Mesodermal cell (in vitro differentiated cells): ENCODE results near the gene GALNT9.

Source experiments
- H3K27ac ChIP-seq: 2 replicates; pipeline ENCODE4 v1.7.0; 2013; ENCODE audit warnings: mild to moderate bottlenecking, low read depth, low read length, moderate library complexity; ENCODE audit not compliant: severe bottlenecking
- H3K36me3 ChIP-seq: 2 replicates; pipeline ENCODE4 v1.7.1; 2013; ENCODE audit warnings: mild to moderate bottlenecking, low read length, moderate library complexity; ENCODE audit not compliant: control insufficient read depth, insufficient read depth
- H3K4me1 ChIP-seq: one replicate; pipeline ENCODE4 v1.7.1; 2013; ENCODE audit warnings: mild to moderate bottlenecking, low read length; ENCODE audit not compliant: insufficient read depth, control insufficient read depth, poor library complexity, severe bottlenecking
- H3K4me3 ChIP-seq: 2 replicates; pipeline ENCODE4 v1.7.0; 2013; ENCODE audit warnings: low read length, control low read depth, mild to moderate bottlenecking; ENCODE audit not compliant: insufficient read depth, poor library complexity, severe bottlenecking; ENCODE audit errors: extremely low read depth
- H3K9me3 ChIP-seq: 2 replicates; pipeline ENCODE4 v1.7.1; 2013; ENCODE audit warnings: mild to moderate bottlenecking, low read length, moderate library complexity; ENCODE audit not compliant: control insufficient read depth
- whole genome bisulfite sequencing, 2 experiments: methylation state at CpG; one replicate each; pipeline ENCODE4 v1.1.5; 2013; ENCODE audit warnings: missing lambda C conversion rate in 2 of 2; ENCODE audit not compliant: insufficient coverage in 2 of 2; 5-methylcytosine and 5-hydroxymethylcytosine counted together

GALNT9 gene

DNA sequence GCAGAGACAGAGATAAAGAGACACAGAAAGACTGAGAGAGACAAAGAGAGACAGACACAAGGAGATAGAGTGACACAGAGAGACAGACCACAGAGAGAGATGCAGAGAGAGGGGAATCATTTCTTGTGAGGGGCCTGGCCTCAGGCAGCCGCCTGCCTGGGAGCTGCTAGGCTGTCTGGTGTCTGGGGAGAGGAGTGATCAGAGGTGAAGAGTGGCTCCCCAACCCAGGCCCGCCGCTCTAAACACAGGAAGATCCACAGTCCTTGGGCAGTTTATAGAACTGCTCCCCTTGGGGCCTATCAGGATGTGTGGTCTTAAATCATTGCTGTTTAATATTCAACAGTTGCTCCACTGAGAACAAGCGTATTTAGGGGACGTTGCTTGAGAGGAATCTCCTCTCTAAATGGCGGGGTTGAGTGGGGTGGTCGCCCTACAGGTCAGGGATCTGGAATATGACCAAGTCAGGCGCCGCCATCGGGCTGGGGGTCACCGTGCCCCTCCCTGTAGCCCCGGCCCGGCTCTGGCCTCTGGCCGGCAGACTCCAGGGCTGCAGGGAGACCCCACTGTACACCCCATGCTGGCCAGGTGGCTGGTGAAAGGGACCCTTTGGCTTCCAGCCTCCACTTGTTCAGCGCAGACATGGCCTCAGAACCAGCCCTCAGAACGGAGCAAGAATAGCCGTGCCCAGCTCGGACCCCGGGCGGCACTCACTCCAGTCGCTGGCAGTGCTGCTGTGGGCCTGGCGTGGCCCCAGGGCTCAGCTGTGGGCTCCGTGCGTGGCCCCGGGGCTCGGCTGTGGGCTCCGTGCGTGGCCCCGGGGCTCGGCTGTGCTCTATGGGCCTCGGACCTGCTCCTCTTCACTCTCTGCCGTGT lies 89.4 kb downstream of the GALNT9 start:
- 86 to 91% methylated on average over 30 to 32 of the region's 32 CpGs for WGBS, 2 experiments
- H3K9me3 ChIP-seq = peaks cover 32% of the 10 kb centered on the region
- no peak overlapping the region for H3K4me3 ChIP-seq
- no peak overlapping the region for H3K27ac ChIP-seq
- H3K36me3 ChIP-seq = no peaks in the 10 kb centered on the region
- H3K4me1 ChIP-seq = no peaks in the 10 kb centered on the region

DNA sequence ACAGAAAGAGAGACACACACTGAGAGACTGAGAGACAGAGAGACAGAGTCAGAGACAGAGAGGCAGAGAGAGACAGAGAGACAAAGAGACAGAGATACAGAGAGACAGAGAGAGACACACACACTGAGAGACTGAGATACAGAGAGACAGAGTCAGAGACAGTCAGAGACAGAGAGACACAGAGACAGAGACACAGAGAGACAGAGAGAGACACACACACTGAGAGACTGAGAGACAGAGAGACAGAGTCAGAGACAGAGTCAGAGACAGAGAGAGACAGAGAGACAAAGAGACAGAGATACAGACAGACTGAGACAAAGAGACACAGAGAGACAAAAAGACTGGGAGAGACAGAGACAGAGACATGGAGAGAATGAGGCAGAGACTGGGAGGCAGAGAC lies 90.0 kb downstream of the GALNT9 start:
- Histone ChIP-seq H3K9me3 (peaks cover 32% of the 10 kb centered on the region), H3K4me3 (no peak overlapping the region), H3K36me3 (no peaks in the 10 kb centered on the region), H3K4me1 (no peaks in the 10 kb centered on the region), H3K27ac (no peak overlapping the region)

- Histone ChIP-seq H3K9me3 (peaks cover 31% of the 10 kb centered on the region), H3K4me1 (no peaks in the 10 kb centered on the region), H3K4me3 (no peak overlapping the region), H3K27ac (no peak overlapping the region), H3K36me3 (no peaks in the 10 kb centered on the region)
- 77 to 89% methylated on average over 4 of the region's 5 CpGs for WGBS, 2 experiments
Measured at GRCh38 chr12:132238884-132239283, 90.5 kb downstream of the GALNT9 start.

DNA sequence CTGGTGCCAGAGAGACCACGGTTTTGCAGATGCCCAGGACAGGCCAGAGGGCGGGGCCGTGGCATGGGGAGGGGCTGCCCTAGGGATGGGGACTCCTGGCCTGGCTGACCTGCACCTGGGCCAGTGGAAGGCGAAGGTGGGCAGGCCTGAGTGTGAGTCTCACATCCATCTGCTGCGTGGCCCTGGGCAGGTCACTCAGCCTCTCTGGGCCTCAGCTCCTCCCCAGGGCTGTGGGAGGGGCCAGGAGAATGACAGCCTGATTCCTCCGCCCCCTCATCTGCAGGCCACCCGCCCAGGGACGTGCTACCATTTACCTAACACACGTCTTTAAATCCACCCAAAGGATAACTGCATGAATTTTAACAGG lies 90.9 kb downstream of the GALNT9 start:
- H3K4me3 ChIP-seq = no peak overlapping the region
- no peaks in the 10 kb centered on the region for H3K4me1 ChIP-seq
- no peaks in the 10 kb centered on the region for H3K36me3 ChIP-seq
- no peak overlapping the region for H3K27ac ChIP-seq
- H3K9me3 ChIP-seq = peaks cover 27% of the 10 kb centered on the region
- WGBS, 2 experiments = 68 to 70% methylated on average over 8 to 9 of the region's 9 CpGs

DNA sequence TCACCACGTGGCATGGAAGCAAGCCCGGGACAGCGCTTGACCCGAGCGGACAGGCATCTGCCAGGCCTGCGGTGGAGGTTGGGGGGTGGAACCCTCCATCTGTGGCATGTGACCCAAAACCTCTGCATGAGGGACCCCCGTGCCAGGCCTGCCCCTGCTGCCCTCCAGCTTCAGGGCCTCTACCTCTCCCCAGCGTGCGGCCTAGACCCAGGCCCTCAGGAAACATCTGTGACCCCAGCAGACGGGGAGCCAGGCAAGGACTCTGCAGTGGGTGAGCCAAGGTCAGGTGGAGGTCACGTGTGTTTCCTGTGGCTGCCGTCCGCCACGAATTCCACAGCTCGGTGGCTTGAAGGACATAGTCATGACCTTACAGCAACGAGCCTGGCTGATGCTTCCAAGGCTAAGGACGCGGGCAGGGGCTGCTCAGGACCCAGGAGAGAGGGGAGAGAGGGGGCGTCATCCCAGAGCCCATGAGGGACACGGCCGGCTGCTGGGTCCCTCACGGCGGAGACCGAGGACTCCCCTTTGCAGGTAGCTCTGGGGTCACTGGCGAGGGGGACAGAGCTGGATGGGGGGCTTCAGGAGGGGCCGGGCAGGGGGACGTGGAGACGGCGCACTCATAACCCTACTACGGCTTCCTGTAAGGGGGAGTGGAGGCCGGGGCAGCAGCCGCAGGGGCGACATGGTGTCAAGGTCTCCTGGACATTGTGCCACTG lies 91.5 kb downstream of the GALNT9 start:
- H3K27ac ChIP-seq = no peak overlapping the region
- H3K9me3 ChIP-seq = peaks cover 23% of the 10 kb centered on the region
- H3K4me3 ChIP-seq = no peak overlapping the region
- WGBS, 2 experiments = 81 to 91% methylated on average over 25 to 33 of the region's 33 CpGs
- no peaks in the 10 kb centered on the region for H3K36me3 ChIP-seq
- no peaks in the 10 kb centered on the region for H3K4me1 ChIP-seq

DNA sequence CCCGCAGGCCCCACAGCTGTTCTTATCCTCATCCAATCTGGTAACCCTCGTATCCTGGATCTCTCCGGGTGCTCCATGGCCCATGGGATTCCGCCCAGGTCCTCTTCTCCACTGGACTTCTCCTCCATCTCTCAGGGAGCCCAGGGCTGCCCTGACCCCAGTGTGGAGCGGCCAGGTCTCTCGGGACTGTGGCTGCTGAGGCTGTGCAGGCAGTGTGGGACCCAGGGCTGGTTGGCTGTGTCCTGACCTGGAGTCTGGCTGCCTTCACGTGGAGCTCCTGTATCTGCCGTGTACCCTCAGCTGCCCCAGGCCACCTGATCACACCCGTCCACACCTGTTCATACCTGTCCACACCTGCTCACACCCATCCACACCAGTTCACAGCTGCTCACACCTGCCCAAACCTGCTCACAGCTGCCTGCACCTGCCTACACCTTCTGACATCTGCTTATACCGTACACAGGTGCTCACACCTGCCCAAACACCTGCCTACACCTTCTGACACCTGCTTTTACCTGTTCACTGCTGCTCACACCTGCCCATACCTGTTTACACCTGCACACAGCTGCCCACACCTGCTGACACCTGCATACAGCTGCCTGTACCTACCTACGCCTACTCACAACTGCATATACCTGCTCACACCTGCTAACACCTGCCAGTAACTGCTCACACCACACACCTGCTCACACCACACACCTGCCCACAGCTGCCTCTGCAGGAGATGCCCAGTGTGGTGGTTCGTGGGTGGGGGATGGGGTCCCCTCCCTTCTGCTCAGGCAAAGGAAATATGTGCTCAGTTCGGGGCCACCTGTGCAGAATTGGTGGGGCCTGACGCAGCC lies 92.2 kb downstream of the GALNT9 start:
- Histone ChIP-seq H3K9me3 (peaks cover 23% of the 10 kb centered on the region), H3K36me3 (no peaks in the 10 kb centered on the region), H3K27ac (no peak overlapping the region), H3K4me1 (no peaks in the 10 kb centered on the region), H3K4me3 (no peak overlapping the region)
- WGBS, 2 experiments = 84 to 85% methylated on average over 11 of the region's 14 CpGs

GRCh38 chr12:132236129-132236929 lies 93.1 kb downstream of the GALNT9 start:
- WGBS, 2 experiments = 83 to 88% methylated on average over 29 to 31 of the region's 31 CpGs
- no peak overlapping the region for H3K27ac ChIP-seq
- peaks cover 23% of the 10 kb centered on the region for H3K9me3 ChIP-seq
- H3K4me1 ChIP-seq = no peaks in the 10 kb centered on the region
- H3K36me3 ChIP-seq = no peaks in the 10 kb centered on the region
- H3K4me3 ChIP-seq = no peak overlapping the region

DNA sequence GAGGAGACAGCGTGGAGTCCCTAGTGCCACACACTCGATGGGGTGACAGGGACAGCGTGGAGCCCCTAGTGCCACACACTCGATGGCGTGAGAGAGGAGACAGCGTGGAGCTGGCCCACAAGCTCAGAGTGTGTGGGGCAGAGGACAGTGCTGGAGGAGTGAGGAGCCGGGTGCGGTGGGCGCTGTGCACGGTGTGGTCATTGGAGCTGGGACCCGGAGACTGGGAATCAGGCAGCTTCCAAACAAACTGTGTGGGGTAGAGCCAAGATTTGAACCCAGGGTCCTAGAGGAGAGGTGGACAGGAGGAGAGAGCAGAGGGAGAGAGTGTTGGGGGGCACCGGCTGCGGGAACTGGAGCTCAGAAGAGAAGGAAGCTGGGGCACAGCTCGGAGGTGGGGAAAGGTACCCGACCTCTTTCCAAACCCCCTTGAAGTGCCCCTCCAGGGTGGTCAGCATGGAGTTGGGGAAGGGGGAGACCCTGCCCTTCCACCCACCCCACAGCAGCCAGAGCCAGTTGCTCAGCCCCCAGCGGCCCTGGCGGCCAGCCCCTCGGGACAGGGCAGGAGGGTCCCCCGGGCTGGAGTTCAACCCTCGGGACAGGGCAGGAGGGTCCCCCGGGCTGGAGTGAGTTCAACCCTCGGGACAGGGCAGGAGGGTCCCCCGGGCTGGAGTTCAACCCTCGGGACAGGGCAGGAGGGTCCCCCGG lies 94.1 kb downstream of the GALNT9 start:
- Histone ChIP-seq H3K36me3 (no peaks in the 10 kb centered on the region), H3K4me3 (no peak overlapping the region), H3K9me3 (peaks cover 28% of the 10 kb centered on the region), H3K27ac (no peak overlapping the region), H3K4me1 (no peaks in the 10 kb centered on the region)
- WGBS, 2 experiments = 84 to 85% methylated on average over 14 to 16 of the region's 25 CpGs

DNA sequence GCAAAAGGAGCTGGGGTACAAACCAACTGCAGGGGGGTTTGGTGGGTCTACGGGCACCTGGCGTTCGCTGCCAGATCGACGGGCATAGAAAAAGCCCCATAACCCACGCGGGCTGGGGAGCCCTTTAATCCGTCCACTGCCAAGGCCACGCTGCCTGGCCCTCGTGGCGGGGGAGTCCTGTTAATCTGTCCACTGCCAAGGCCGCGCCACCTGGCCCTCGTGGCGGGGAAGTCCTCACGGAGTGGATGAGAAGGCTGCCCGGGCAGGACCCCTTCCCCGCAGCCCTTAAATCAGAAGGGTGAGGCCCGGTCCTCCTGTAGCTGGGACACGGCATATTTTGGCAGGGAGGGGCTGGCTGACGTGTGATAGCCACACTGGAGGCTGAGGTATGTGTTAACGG lies 99.0 kb downstream of the GALNT9 start:
- Histone ChIP-seq H3K4me1 (no peaks in the 10 kb centered on the region), H3K36me3 (no peaks in the 10 kb centered on the region), H3K27ac (no peak overlapping the region), H3K4me3 (no peak overlapping the region), H3K9me3 (peaks cover 29% of the 10 kb centered on the region)
- 92 to 94% methylated on average over 21 to 22 of the region's 22 CpGs for WGBS, 2 experiments
